WTC11 (cell line): ENCODE data around the gene BUD23.

ENCODE experiments used
- CTCF ChIP-seq: fragments of 200-600 bp; IDR thresholded peaks from 2 replicates; pipeline ENCODE4 v1.8.0; 2022; ENCODE audit warnings: antibody characterized with exemption
- HMGXB4 ChIP-seq: sonication (generic); formaldehyde crosslinking; IDR thresholded peaks from 2 replicates; pipeline ENCODE4 v1.8.1; 2023; ENCODE audit warnings: mild to moderate bottlenecking, moderate library complexity, missing genetic modification reagents
- MAX ChIP-seq: sonication (generic); formaldehyde crosslinking; IDR thresholded peaks from 2 replicates; pipeline ENCODE4 v1.8.0; 2022; ENCODE audit warnings: mild to moderate bottlenecking, missing genetic modification reagents
- NR1H2 ChIP-seq: sonication (generic); formaldehyde crosslinking; IDR thresholded peaks from 2 replicates; pipeline ENCODE4 v1.9.0; 2021; ENCODE audit warnings: mild to moderate bottlenecking, moderate library complexity, missing genetic modification reagents
- NR2C2 ChIP-seq: sonication (generic); formaldehyde crosslinking; IDR thresholded peaks from 2 replicates; pipeline ENCODE4 v1.8.0; 2022; ENCODE audit warnings: mild to moderate bottlenecking, missing genetic modification reagents
- SP1 ChIP-seq: sonication (generic); formaldehyde crosslinking; conservative IDR thresholded peaks from 2 replicates; pipeline ENCODE4 v1.8.1; 2022; ENCODE audit warnings: missing genetic modification reagents
- TEAD4 ChIP-seq: sonication (generic); formaldehyde crosslinking; IDR thresholded peaks from 2 replicates; pipeline ENCODE4 v1.8.0; 2022; ENCODE audit warnings: mild to moderate bottlenecking, missing genetic modification reagents
- ZNF423 ChIP-seq: fragments of 250-450 bp; sonication (Bioruptor Pico); IDR thresholded peaks from 2 replicates; pipeline ENCODE4 v2.1.2; 2022; ENCODE audit warnings: mild to moderate bottlenecking, moderate library complexity

- TF ChIP-seq SP1 (CRISPR knock-in tag), result no peak
- TF ChIP-seq NR1H2 (CRISPR knock-in tag), result no peak
- TF ChIP-seq CTCF, result no peak
- TF ChIP-seq ZNF423 (CRISPR knock-in tag), result no peak
- TF ChIP-seq MAX (CRISPR knock-in tag), result no peak
- TF ChIP-seq NR2C2 (CRISPR knock-in tag), result no peak
- TF ChIP-seq HMGXB4 (CRISPR knock-in tag), result no peak
- no peak for TF ChIP-seq TEAD4 (CRISPR knock-in tag)
These were observed 33.0 kb downstream of the BUD23 start for GRCh38 chr7:73716318-73716890.
